SW 1271 (cell line): Measurements from ENCODE around the gene PTPDC1.
A peak's percentile ranks its signal among the peaks of the same experiment; 100 is the strongest.

Experiments used
- DNase-seq, 2 experiments: peaks; one replicate each; lab custom pipeline; 2025; lab: John Stamatoyannopoulos, UW

The PTPDC1 gene, protein sequence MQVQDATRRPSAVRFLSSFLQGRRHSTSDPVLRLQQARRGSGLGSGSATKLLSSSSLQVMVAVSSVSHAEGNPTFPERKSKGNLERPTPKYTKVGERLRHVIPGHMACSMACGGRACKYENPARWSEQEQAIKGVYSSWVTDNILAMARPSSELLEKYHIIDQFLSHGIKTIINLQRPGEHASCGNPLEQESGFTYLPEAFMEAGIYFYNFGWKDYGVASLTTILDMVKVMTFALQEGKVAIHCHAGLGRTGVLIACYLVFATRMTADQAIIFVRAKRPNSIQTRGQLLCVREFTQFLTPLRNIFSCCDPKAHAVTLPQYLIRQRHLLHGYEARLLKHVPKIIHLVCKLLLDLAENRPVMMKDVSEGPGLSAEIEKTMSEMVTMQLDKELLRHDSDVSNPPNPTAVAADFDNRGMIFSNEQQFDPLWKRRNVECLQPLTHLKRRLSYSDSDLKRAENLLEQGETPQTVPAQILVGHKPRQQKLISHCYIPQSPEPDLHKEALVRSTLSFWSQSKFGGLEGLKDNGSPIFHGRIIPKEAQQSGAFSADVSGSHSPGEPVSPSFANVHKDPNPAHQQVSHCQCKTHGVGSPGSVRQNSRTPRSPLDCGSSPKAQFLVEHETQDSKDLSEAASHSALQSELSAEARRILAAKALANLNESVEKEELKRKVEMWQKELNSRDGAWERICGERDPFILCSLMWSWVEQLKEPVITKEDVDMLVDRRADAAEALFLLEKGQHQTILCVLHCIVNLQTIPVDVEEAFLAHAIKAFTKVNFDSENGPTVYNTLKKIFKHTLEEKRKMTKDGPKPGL

DNA sequence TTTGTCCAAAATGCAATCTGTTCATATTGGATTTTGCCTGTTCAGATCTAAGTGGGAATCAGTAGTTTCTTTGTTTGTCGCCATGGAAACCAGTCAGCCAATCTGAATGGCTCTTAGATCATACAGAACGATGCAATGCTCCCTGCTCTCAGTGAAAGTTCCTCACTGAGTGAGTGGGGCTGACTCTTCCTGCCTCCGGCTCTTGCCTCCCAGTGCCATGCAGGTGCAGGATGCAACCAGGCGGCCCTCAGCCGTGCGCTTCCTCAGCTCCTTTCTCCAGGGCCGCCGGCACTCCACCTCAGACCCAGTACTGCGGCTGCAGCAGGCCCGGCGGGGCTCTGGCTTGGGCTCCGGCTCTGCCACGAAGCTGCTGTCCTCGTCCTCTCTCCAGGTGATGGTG is at the start of gene PTPDC1:
Gene PTPDC1 (plus strand): TSS at position 151 of the 400 bp plus-strand sequence. CDS start 67 bp downstream, at position 218.
- DNase-seq, result peak in 1 of 2 experiments; percentile 31

DNA sequence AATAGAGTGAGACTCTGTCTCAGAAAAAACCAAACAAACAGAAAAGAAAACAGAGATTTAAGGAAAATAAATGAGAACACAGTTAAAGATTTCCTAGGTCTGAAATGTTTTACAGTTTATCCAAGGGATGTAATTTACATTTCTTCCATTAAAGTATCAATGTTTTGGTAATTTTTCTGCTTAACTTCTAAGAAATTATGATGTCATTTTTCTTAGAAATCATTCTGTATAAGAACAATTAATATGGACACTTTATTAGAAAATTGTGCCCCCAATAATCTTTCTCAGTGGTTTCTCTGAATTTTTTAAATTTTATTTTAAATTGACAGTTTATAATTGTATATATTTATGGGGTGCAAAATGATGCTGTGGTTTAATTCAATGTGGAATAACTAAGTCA is 49.8 kb upstream of the PTPDC1 start:
- DNase-seq, result no peak

DNA sequence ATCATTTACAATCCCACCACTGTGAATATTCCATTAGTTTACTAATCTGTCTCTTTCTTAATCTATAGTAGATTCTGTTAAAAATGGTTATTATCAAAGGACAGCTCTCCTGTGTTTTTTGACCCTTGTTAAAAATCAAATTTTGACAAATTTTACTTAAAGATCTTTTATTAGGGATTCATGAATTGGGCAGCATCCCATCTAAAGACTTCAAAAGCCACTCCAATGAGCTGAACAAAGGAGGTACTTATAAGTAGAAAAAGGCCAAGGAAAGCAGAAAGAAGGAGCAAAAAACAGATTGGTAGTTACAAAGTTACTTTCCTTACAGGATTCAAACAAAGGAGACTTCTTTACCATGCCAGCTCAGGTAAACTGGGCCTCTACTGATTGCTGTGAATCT is 44.5 kb upstream of the PTPDC1 start:
- DNase-seq, result no peak

DNA sequence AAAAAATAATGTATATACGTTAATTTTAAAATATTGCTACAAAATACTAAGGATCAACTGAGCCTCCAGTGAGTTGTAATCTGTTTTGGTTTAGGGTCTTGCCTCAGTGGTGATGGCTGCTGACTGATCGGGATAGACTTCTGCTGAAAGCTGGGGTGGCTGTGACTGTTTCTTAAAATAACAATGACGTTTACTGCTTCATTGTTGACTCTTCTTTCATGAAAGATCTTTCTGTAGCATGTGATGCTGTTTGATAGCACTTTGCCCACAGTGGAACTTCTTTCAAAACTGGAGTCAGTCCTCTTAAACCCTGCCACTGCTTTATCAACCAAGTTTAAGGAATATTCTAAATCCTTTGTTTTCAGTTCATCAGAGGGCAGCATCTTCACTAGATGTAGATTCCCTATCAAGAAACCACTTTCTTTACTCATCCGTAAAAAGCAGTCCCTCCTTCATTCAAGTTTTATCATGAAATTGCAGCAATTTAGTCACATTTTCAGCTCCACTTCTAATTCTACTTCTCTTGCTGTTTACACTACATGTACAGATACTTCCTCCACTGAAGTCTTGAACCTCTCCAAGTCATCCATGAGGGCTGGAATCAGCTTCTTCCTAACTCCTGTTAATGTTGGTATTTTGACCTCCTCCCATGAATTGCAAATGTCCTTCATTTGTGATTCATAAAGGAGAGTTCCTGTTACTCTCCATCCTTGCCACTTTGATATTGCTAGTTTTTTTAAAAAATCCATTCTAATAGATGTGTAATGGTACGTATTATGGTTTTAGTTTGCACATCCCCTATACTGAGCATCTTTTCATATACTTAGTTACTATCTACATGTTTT is 41.5 kb upstream of the PTPDC1 start:
- no peak for DNase-seq

DNA sequence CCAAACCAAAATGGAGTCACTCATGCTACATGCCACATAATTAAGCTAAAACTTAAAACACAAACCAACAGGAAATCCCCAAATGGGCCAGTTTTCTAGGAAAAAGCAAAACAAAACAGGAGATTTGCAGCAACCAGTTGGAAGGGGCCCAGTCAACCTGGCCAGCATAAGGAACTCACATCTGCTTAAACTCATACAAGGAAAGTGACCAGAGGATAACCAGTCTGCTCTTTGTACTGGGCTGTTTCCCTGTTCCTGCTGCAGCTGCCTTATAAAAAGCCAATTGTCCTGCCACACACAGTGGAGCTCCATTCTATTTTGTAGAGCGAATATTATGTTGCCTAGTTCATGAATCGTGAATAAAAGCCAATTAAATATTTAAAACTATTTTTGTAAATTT is 29.5 kb upstream of the PTPDC1 start:
- DNase-seq, result no peak

DNA sequence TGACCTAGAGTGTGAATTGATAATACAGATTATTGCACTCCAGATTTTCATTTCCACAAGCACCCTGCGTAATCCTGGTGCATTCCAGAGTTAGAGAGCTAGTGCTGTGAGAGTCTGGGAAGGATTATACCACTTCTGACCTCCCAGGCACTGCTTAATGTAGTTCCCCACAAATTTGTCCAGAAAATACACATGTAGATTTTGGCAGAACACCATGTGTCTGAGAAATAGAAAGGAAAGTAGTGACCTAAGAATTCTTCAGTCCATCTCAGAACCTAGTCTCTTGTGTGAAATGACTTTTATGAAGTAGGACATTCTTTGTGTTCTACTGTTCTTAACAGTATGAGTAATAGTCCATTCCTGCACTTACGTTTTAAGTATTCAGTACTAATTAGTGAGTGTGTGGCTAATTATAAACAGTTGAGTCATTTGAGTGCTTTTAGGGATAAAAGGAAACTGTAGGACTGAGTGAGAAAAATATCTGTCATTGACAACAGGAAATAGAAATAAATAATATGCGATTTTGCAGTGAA is 27.8 kb upstream of the PTPDC1 start:
- DNase-seq, result no peak

DNA sequence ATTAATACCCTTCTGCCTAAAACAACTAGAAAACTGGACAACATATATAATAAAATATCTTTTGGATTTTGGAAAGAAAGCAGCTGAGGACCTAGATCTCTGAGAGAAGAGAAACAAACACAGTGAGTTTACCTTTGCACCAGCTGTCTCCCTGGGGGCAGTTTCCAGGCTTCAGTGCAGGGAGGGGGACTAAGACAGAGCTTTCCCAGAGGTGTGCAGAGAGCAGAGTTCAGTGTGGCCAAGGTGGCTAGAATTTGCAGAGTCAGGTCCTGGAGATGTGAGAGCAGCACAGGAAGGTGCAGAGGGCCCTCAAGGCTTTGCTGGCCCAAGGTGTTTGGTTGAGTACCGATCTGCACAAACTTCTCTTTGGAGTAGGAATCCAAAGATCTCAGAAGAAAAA is 26.3 kb upstream of the PTPDC1 start:
- no peak for DNase-seq

DNA sequence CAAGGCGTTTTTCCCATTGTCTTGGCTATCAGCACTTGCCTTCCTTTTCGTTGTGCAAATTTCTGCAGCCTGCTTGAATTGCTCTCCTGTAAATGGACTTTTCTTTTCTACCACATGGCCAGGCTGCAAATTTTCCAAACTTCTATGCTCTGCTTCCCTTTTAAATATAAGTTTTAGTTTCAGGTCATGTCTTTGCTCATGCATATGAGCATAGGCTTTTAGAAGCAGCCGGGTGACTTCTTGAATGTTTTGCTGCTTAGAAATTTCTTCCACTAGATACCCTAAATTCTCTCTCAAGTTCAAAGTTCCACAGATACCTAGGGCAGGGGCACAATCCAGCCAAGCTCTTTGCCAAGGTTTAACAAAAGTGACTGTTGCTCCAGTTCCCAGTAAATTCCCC is 22.4 kb upstream of the PTPDC1 start:
- no peak for DNase-seq

DNA sequence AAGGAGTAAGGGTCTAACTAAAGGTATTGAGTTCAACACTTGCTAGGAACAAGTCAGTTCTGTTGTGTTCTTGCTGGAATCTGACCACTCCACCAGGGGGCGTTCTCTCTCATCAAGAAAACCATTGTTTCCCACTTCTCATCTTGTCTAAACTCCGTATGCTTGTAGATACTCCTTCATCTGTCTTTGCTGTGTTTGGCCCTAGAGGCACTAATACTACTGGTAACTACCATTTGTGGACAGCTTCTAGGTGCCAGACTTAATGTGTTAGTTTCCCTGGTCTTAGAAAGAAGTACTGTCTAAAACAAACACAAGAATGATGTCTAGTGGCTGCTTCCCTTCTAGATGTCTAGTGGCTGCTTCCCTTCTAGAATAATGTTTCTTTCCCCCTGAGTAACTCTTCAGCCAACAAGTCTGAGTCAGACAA is 18.7 kb upstream of the PTPDC1 start:
- peak in 1 of 2 experiments; percentile 76 for DNase-seq

DNA sequence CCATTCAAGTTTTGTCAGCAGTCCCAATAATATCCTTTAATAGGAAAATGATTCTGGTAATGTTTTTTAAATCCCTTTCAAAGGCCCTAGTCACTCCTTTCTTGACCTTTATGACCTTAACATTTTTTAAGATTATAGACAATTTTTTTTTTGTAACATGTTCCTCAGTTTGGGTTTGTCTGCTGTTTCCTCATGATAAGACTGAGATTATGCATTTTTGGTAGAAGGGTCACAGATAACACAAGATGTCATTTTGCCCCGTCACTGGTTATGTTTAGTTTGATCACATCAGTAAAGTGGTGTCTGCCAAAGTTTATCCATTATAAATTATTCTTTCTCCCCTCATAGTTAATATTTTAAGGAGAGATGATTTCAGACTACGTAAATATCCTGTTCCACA is 16.0 kb upstream of the PTPDC1 start:
- DNase-seq, result no peak

DNA sequence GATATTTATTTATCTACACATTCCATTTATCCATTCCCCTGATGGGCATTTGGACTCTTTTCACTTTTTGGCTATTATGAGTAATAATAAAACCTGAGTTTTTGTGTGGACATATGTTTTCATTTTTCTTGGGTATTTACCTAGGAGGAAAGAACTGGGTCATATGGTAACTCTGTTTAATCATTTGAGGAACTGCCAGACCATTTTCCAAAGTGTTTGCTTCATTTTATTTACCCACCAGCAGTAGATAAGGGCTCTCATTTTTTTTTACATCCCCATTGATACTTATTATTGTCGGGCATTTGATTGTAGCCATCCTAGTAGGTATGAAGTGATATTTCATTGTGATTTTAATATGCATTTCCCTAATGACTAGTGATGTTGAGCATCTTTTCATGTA is 7.7 kb upstream of the PTPDC1 start:
- DNase-seq, result no peak

DNA sequence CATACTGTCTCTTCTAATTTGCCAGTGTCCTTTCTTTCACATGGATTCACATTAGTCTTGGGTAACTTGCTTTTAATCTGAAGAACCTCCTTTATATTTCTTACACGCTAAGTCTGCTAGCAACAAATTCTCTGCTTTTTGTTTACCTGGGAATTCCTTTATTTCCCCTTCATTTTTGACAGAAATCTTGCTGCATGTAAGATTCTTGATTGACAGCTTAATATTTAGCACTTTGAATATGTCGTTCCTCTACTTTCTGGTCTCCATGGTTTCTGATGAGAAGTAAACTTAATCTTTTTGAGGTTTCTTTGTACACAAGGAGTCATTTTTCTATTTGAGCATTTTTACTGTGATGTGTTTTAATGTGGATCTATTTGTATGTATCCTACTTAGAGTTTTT is 6.2 kb upstream of the PTPDC1 start:
- DNase-seq, result no peak

DNA sequence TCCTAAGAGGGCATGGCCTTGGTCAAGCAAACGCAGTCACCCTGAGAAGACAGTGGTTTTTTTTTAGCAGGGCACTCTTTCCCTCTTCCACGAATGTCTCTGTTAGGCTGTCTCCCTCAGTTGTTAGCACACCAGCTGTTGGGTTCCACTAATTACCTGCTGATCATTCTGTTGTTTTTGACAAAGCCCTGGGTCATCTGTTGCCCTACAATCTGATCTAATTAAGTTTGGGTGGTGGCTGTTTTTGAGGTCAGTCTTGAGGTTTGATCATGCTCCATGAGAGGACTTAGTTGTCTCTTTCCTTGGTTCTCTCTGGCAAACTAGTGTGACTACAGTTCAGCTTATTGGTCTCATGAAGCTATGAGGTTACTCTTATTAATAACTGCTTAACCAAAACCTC is 5.0 kb upstream of the PTPDC1 start:
- no peak for DNase-seq

DNA sequence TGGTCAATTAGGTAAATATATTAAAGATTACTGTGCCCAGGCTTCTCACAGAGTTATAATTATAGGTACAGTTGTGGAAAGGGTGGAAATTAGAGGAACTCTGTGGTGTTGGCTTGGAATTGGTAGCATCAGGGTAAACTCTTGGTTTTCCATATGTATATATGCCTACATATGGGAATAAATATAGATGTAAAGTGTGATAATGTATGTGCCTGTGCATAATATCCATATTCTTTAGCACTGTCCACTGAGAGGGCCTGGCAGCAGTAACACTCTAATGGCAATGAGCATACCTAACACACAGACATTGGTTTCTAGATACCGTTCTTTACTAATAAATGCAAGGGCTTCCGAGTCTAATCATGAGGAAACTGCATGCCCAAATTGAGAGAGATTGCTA is 4.0 kb upstream of the PTPDC1 start:
- DNase-seq, result no peak

DNA sequence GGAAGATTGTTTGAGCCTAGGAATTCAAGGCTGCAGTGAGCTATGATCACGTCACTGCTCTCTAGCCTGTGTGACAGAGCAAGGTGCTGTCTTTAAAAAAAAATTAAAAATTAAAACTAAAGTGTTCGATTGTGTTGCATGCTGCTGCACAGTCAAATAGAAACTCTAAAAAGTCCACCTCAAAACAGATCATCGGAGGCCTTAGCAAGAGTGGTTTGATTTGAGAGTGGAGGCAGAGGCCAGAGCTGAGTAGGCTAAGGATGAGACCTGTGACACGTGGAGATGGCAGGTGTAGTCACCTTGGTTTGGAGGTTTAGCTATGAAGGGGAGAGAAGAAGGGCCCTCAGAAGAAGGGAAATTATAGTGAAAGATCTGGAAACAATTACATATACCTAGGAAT is 2.8 kb upstream of the PTPDC1 start:
- no peak for DNase-seq

DNA sequence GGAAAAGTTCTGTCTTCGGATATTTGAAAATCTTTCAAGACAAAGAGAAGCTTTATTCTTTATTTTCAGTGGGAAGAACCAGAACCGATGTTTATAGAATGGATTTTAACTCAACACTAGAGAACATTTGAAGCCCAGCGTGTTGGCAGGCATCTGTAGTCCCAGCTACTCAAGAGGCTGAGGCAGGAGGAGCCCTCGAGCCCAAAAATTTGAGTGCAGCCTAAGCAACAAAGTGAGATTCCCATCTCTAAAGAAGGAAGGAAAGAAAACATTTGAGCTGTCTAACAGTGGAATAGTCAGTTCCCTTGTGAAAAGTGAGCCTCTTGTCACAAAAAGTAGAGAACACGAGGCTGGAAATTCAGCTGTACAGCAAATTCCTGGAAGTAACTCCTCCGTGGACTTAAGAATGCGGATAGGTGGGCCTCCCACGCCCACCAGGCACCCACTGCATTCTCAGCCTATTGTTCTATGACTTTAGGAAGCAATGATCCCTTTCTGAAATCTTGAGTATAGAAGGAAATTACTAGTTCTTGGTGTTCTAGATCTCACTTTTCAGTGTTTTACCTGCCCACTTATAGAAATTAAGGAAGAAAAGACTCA is 2.3 kb upstream of the PTPDC1 start:
- DNase-seq, result no peak

DNA sequence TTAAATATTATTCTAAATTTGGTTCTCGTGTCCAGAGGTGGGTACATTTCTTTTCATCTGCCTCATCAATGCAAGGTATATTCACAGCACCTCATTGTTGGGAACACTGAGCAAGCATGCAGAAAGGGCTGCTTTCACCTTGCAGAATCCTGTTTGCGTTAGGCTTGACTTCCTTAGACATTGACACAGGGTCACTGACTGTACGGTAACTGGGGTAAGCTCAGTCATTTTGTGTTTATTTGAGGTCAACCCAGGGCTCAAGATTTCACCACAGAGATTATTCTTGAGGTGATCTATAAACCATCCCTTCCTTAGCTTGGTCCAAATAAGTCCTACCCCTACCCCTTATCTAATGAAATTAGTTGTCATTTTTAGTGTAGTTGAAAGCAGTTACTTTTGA is 1.7 kb upstream of the PTPDC1 start:
- no peak for DNase-seq

DNA sequence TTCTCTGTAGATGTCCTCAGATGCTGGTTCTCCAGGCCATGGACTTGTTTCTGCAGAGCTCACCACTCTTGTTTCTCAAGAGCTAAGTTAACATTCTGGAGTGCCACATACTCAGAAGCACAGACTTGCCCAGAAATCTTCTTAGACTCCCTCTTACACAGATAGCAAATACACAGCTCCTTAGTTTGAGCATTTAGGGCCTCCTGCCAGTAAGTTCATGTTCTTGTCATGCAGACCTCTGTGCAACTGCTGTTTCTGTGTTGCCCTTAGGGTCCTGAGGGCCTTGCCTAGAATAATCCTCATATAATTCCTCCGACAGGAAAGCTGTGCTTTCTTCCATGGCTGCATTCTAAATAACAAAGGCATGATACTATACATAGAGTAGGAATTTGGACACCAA is 1.3 kb upstream of the PTPDC1 start:
- DNase-seq, result no peak

DNA sequence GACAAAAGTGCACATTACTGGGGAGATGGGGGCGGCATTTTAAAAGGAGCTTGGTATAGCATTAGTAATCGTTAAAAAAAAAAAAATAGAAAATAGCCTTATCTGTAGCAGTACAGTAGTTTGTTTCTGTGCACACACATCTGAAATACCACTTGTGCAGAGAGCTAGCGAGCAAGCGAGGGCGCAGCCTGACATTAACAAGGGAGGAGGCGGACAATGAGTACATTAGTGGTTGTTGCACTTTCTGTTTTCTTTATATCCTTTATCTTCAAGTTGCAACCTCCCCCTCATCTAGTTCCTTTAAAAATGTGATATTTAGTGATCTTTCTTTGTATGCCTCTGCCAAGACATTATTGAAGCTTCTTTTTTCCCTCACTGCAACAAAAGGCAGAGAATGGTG is 880 bp upstream of the PTPDC1 start:
- no peak for DNase-seq

DNA sequence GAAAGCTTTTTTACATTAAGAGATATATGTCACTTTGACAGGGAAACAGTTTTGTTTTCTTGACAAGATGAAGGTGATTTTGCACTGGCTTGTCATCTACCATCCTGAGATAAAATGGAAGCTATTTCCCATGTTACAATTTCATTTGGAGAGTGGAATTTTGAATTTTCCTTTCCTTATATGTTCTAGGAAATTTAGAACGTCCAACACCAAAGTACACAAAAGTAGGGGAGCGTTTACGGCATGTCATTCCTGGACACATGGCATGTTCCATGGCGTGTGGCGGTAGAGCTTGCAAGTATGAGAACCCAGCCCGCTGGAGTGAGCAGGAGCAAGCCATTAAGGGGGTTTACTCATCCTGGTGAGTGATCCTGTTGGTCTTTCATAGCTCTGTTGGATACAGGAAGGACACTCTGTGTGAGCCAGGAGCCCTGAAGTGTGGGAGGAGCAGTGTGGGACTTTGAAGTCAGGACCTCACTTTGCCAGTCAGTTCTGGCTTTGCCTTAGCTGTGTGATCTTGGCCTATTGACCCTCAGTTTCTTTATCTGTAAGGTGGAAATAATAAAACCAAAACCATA is 887 bp downstream of the PTPDC1 start:
- DNase-seq, result no peak
